Measurements from ENCODE around the gene MYO5A.
A peak's percentile ranks its signal among the peaks of the same experiment; 100 is the strongest.
"Not testable (repeated sequence)": the region's sequence is repeated elsewhere in the genome, so short reads cannot be mapped to it uniquely, and the experiment has no call there.

Gene MYO5A

GRCh38 chr15:52324109-52324508, 204.6 kb downstream of the MYO5A start:
- DNase-seq = no peak

- no peak for DNase-seq
Measured at GRCh38 chr15:52318729-52319500, 209.8 kb downstream of the MYO5A start.

- DNase-seq = no peak
Measured at GRCh38 chr15:52317688-52318087, 211.0 kb downstream of the MYO5A start.

GRCh38 chr15:52317022-52317421, 211.7 kb downstream of the MYO5A start:
- no peak for DNase-seq

GRCh38 chr15:52309154-52309548, 219.5 kb downstream of the MYO5A start:
- no peak for DNase-seq

GRCh38 chr15:52308446-52309153, 220.1 kb downstream of the MYO5A start:
- DNase-seq = no peak

GRCh38 chr15:52307847-52308246, 220.8 kb downstream of the MYO5A start:
- no peak for DNase-seq

GRCh38 chr15:52306270-52306669, 222.4 kb downstream of the MYO5A start:
- DNase-seq = no peak

- DNase-seq = no peak
Measured at GRCh38 chr15:52303093-52303772, 225.4 kb downstream of the MYO5A start.

- DNase-seq = no peak
Measured at GRCh38 chr15:52301265-52301847, 227.3 kb downstream of the MYO5A start.

- DNase-seq = peak; percentile 36
Measured at GRCh38 chr15:52295421-52296001, 233.2 kb downstream of the MYO5A start, which contains the start of gene MYO5C. MYO5C (minus strand) TSS chr15:52295804; CDS start chr15:52295636, 168 bp downstream.

GRCh38 chr15:52294881-52295420, 233.7 kb downstream of the MYO5A start:
- no peak for DNase-seq

GRCh38 chr15:52292780-52293392, 235.8 kb downstream of the MYO5A start:
- no peak for DNase-seq

GRCh38 chr15:52291204-52291603, 237.5 kb downstream of the MYO5A start:
- DNase-seq = no peak

GRCh38 chr15:52290800-52291199, 237.9 kb downstream of the MYO5A start:
- DNase-seq = no peak

GRCh38 chr15:52290329-52290728, 238.4 kb downstream of the MYO5A start:
- no peak for DNase-seq

- DNase-seq = no peak
Measured at GRCh38 chr15:52289629-52290081, 239.0 kb downstream of the MYO5A start.

GRCh38 chr15:52288986-52289385, 239.7 kb downstream of the MYO5A start:
- DNase-seq = no peak

GRCh38 chr15:52288051-52288942, 240.4 kb downstream of the MYO5A start:
- no peak for DNase-seq

GRCh38 chr15:52287114-52287513, 241.6 kb downstream of the MYO5A start:
- DNase-seq = no peak

GRCh38 chr15:52285941-52286340, 242.7 kb downstream of the MYO5A start:
- DNase-seq = not testable (repeated sequence)

All from NCI-H2081 treated with DMSO at 0.1 percent for 48 hours (cell line).